HG02610 (cell line): ENCODE results near the gene CRKL.
"Not testable (repeated sequence)": the region's sequence is repeated elsewhere in the genome, so short reads cannot be mapped to it uniquely, and the experiment has no call there.

Experiments used
- ATAC-seq: cut with Tn5 transposase; IDR thresholded peaks from one replicate; pipeline ENCODE4 v1.9.1; 2021; ENCODE audit warnings: mild to moderate bottlenecking, moderate library complexity; ENCODE audit not compliant: unreplicated experiment

Gene CRKL

DNA sequence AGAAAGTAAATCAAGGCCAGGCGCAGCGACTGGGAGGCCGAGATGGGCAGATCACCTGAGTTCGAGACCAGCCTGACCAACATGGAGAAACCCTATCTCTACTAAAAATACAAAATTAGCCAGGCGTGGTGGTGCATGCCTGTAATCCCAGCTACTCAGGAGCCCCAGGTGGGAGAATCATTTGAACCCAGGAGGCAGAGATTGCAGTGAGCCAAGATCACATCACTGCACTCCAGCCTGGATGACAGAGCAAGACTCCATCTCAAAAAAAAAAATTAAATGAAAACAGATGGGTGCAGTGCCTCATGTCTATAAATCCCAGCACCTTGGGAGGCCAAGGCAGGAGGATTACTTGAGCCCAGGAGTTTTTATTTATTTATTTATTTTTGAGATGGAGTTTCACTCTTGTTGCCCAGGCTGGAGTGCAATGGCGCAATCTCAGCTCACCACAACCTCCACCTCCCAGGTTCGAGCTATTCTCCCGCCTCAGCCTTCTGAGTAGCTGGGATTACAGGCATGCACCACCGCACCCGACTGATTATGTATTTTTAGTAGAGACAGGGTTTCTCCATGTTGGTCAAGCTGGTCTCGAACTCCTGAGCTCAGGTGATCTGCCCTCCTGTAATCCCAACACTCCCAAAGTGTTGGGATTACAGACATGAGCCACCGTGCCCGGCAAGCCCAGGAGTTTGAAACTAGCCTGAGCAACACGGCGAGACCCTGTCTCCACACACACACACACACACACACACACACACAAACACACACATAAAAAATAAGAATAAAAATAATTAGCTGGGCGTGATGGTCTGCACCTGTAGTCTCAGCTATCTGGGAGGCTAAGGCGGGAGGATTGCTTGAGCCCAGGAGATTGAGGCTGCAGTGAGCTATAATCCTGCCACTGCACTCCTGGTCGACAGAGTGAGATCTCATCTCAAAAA, 15.8 kb upstream of the CRKL start:
- not testable (repeated sequence) for ATAC-seq

DNA sequence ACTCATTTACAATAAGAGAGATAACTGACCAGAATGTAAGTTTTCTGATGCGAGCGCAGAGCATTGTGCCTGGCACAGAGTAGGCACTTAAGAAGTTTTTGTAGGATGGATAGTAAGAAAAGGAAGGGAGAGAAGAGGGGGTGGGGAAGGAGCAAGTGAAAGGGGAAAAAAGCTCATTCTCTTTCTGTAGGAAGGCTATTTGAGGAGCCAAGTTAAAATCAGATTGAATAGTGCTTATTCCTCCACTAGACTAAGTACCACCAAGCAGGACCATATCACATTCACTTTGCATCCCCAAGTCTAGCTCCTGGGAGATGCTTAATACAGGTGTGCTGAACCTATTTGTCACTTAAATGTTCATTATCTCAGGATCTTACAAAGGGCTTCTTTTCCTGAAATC, 14.1 kb upstream of the CRKL start:
- ATAC-seq, result no peak

DNA sequence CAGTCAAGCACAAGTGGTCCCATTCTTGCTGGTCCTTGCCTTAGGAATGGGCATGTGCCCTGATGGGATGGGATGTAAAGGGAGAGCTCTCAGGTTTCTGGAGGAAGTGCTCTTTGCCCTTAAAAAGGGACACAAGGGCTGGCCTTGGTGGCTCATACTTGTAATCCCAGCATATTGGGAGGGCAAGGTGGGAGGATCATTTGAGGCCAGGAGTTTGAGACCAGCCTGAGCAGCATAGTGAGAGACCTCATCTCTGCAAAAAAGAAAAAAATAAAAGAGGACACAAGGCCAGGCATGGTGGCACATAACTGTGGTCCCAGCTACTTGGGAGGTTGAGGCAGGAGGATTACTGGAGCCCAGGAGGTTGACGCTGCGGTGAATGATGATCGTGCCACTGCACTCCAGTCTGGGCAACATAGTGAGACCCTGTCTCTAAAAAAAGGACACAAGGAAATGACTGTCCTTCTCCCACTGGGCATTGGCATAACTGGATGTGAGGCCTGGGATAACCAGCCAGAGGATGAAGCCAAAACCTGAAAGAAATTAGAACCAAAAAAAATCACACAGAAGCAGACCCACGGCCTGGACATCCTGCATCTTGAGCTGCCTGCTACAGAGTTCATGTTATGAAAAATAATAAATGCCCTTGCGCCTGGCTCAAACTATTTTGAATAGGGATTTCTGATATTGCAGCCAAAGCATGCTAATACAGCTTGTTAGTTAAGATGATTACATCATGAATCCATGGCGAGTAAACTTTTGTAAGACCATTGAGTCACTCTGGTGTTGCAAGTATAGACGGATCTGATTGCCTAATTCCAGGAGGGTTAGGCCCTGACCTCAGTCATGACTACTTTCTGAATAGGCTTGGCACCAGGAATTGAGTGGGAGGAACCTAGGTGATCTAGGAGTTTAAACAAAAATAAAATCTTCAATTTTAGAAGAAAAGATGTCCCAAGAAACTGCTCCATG, 12.9 kb upstream of the CRKL start:
- no peak for ATAC-seq

DNA sequence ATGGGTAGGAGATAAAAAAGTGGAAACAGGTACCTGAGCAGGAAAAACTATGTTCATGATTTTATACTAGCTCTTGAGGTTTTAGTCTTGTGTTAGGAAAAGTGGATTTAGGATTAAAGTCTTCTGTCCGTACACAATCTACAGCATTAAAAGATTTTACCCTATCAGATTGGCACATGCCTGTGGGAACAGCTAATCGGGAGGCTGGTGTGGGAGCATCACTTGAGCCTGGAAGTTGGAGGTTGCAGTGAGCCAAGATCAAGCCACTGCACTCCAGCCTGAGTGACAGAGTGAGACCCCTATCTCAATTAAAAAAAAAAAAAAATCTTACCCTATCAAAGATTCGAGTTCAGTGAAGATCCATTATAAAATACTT, 12.2 kb upstream of the CRKL start:
- ATAC-seq, result no peak

DNA sequence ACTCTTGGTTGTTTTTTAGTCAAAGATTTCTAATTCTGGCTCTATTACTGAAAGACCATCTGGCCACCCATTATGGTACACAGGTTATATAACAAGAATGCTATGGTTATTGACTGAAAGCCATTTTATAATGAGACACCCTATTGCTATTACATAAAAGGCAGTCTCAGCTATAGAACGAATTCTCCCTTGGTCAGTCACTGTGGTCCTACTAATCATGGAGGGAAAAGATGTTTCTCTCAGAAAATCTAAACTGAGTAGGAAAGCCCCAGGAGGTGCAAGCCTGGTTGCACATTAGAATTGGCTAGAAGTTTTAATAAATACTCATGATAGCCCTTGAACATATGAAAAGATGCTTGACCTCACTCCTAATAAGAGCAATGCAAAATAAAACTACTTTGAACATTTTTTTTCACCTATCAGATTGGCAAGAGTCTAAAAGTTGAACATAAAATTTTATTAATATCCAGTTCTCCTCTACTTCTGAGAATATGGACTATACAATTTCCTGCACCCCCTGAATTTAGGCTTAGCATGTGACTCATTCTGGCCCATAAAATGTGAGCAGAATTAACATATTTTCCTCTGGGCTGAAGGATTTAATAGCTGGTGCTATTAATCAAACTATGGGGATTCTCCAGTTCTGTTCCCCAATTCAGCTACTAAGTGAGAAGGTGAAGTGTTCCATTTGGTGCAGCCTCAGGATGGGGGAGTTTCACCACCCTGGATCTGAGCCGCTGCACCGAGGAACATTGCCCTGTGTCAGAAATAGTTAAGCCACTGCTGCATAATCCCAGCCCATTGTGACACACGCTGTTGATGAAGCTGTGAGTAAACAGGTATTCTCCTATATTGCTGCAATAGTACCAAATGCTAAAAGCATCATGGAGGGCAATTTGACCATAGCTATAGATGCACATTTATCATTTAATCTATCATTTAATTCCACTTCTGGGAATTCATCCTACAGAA, 11.5 kb upstream of the CRKL start:
- ATAC-seq, result no peak

DNA sequence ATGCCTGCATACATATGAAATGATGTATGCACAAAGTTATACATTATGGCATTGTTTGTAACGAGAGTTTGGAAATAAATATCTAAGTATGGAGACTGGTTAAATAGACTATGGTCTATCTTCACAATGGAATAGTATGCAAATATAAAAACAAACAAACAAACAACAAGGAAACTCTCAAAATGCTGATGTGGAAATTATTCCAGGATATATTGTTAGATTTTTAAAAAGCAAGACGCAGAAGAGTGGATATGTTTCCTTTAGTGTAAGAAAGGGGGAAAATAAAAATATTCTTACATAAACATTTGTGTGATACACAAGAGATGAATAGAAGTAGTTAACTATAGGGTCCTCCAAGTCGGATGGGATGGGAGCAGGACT, 10.8 kb upstream of the CRKL start:
- no peak for ATAC-seq

DNA sequence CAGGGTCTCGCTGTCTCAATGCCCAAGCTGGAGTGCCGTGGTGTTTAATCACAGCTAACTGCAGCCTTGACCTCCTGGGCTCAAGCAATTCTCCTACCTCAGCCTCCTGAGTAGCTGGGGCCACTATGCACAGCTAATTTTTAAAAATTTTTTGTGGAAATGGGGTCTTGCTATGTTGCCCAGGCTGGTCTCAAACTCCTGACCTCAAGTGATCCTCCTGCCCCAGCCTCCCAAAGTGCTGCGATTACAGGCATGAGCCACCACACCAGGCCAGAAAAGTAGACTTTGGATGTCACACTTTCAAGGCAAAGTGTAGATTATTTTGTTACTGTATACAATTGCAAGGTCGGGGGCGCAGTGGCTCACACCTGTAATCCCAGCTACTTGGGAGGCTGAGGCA, 8.5 kb upstream of the CRKL start:
- ATAC-seq, result not testable (repeated sequence)

DNA sequence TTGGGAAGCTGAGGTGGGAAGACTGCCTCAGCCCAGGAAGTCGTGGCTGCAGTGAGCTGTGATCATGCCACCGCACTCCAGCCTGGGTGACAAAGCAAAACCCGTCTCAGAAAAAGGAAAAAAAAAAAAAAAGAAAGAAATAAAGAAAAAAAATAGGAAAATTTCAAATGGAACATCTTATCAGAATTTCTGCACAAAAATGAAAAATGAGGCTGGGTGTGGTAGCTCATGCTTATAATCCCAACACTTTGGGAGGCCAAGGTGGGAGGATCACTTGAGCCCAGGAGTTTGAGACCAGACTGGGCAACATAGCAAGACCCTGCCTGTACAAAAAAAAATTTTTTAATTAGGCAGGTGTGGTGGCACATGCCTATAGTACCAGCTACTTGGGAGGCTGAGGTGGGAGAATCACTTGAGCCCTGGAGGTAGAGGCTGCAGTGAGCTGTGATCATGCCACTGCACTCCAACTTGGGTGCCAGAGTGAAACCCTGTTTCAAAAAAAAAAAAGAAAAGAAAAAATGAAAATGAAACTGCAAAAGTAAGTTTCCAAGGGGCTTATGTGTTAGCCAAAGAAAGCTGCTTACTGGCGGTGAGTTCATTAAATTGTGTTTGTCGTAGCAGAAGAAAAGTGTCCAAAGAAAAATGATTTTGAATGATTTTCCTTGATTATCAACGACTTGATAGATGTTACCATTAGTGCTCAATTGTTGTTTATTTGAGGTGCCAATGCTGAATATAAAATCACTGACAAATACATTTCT, 7.5 kb upstream of the CRKL start:
- no peak for ATAC-seq

DNA sequence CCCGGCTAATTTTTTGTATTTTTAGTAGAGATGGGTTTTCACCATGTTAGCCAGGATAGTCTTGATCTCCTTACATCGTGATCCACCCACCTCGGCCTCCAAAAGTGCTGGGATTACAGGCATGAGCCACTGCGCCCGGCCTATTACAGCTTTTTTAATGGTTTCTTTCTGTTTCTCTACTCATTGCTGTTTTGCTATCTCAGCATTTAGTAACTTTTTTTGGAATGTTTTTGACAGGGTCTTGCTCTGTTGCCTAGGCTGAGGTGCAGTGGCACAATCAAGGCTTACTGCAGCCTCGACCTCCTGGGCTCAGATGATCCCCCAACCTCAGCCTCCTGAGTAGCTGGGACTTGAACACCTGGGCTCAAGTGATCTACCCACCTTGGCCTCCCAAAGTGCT, 4.7 kb upstream of the CRKL start:
- ATAC-seq, result no peak

DNA sequence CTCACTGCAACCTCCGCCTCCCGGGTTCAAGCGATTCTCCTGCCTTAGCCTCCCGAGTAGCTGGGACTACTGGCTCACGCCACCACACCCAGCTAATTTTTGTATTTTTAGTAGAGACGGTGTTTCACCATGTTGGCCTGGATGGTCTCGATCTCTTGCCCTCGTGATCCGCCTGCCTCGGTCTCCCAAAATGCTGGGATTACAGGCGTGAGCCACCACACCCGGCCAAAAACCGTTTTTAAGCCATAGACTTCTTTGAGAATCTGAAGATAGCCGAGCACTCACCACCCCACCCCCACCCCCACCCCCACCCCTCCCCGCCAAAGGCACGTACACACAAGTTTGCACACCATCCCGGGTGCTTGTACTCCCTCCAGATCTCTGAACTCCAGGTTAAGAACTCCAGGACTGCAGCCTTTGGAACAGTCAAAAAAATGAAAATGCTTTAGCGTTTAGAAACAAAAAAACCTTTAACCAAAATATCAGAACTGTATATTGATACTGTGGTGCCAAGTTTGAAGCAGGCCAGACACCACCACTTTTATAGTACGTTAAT, 1.5 kb downstream of the CRKL start:
- ATAC-seq, result no peak

DNA sequence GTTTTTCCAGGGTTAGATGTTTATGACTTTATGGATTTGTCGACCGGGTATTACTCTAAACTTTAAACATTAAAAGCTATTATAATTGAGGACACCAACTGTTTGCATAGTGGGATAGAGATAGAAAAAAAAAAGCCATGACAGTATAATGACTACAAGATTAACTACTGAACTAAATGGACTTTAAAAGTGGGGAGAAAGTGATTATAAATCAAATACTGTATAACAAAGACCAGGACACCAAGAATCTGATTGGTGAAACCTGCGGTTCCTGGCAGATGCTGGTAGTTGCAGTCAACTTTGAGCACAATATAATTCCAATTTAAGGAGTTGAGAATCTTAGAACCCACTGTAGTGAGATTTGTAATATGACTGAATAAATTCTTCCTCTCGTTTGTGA, 2.5 kb downstream of the CRKL start:
- no peak for ATAC-seq

DNA sequence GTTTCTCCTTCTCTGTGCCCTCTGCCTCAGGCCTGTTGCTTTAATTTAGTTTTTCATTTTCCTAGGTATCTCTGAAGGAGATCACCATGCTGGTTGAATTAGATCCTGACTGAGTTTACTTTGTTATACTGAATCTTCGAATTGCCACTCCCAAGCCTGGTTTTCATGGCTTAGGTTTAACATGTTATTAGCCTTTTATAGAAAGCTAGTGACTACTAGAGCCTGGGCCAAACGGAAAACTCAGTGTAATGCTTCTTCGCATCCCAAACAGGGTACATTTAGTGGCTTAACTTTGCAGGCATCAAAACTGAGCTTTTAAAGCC, 3.6 kb downstream of the CRKL start:
- ATAC-seq, result no peak

DNA sequence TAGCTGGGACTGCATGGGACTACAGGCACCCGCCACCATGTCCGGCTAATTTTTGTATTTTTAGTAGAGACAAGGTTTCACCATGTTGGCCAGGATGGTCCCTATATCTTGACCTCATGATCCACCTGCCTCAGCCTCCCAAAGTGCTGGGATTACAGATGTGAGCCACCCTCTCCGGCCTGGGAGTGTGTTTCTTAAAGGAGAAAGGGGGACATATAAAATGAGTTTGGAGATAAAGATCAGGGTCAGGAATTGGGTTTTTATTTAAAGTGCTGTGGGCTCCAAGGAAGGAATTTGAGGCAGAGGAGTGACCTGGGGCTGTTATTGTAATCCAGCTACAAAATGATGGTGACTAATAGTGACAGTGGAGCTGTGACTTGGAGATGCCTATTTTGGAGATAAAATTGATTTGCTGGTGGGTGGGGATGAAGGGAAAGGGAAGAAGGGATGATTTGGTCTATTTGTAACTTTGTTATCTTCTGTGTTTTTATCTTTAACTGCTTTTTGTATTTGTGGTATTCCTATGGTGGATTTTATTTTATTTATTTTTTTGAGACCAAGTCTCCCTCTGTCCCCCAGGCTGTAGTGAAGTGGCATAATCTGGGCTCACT, 5.0 kb downstream of the CRKL start:
- ATAC-seq, result no peak

DNA sequence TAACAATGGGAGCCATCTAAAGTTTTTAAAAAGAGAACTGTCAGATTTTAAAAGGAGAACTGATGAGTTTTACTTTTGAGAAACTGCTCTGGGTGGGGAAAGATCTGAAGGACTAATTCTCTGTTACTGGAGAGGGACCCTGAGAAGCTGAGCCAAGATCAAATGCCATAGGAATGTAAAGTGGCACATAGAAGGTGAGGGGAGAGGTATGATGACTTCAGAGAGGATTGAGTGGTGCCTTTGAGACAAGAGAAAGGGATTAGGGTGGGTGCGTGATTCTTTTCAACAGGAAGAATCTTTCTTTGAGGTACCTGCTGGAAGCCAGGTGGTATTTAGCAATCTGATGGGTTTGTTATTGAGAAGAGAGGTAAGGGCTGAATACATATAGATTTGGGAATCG, 9.0 kb downstream of the CRKL start:
- no peak for ATAC-seq

DNA sequence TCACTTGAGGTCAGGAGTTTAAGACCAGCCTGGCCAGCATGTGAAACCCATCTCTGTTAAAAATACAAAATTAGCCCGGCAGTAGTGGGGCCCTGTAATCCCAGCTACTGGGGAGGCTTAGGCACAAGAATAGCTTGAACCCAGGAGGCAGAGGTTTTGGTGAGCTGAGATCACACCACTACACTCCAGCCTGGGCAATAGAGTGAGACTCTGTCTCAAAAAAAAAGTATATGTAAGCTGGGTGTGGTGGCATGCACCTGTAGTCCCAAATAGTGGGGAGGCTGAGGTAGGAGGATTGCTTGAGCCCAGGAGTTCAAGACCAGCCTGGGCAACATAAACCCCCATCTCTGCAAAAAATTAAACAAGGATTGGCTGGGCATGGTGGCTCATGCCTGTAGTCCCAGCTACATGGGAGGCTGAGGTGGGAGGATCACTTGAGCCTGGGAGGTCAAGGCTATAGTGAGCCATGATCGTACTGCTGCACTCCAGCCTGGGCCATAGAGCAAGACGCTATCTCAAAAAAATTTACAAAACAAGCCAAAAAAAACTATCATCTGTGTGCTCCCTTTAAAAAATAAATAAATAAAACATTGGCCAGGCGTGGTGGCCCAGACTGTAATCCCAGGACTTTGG, 10.8 kb downstream of the CRKL start:
- ATAC-seq, result no peak

DNA sequence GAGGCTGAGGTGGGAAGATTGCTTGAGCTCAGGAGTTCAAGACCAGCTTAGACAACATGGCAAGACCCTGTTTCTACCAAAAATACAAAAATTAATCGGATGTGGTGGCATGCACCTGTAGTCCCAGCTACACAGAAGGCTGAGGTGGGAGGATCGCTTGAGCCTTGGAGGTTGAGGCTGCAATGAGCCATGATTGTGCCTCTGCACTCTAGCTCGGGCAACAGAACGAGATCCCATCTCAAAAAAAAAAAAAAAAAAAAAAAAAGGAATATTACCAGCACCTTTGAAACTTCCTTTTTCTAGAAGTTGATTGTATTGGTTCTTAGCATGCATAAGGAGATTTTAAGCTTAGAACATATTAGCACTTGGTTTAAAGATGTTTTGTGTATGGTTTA, 11.4 kb downstream of the CRKL start:
- ATAC-seq, result no peak

DNA sequence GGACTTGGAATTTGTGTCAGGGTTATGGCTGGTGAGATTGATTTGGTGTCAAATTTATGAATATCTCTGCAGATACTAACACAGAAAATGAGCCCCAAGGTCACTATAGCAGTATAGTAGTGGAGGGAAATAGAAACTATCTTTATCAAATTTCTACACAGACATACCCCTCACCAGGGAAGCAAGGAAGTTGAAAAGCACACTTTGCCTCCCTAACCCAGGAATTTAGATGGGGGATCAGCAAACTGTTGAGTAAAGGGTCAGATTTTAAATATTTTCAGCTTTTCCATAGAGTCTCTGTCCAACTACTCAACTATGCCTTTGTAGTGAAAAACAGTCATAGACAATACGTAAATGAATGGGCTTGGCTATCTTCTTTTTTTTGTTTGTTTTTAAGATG, 12.8 kb downstream of the CRKL start:
- no peak for ATAC-seq

DNA sequence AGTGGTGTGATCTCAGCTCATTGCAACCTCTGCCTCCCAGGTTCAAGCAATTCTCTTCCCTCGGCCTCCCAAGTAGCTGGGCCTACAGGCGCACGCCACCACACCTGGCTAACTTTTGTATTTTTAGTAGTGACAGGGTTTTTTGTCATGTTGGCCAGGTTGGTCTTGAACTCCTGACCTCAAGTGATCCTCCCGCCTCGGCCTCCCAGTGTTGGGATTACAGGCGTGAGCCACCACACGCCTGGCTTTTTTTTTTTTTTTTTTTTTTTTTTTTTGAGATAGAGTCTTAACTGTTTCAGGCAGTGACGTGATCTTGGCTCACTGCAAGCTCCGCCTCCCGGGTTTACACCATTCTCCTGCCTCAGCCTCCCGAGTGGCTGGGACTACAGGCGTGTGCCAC, 13.2 kb downstream of the CRKL start:
- ATAC-seq, result not testable (repeated sequence)

DNA sequence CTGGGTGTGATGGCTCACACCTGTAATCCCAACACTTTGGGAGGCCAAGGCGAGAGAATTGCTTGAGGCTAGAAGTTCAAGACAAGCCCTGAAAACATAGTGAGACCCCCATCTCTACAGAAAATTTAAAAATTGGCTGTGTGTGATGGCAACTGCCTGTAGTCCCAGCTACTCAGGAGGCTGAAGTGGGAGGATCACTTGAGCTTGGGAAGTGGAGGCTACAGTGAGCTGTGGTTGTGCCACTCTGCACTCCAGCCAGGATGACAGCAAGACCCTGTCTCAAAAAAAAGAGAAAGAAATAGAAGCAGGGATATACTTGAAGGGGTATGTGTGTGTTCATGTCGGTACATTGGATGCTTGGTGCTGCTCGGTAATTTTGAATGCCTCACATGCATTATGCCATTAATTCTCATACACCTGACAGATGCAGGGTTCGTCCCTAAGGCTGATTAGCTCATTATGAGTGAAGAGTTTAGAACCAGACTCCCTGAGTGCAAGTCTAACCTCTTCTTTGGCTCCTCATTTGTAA, 14.0 kb downstream of the CRKL start:
- ATAC-seq, result no peak
